HepG2 (cell line): ENCODE results near the gene ZNF37A. TPM values are rescaled to one million over a fixed set of nuclear protein-coding genes. Genes with fewer than 3 reads are reported as not detected.
A peak's percentile ranks its signal among the peaks of the same experiment; 100 is the strongest.

ENCODE experiments used
- ATAC-seq: fragments of 200-7000 bp; cut with Tn5 transposase; 3 replicates; pipeline ENCODE4 v1.9.1; 2020; ENCODE audit warnings: mild to moderate bottlenecking, moderate library complexity
- BruUV-seq: library from RNA; stranded (reverse); fragments of 400-500 nt; replicated peaks from 2 replicates; lab custom pipeline; 2021; lab: Mats Ljungman, UMichigan
- CTCF ChIA-PET: fragments of 300-600 bp; formaldehyde crosslinking; extraction: SDS; loops from one replicate; lab custom pipeline; 2021; ENCODE audit warnings: low total read pairs, inconsistent platforms, low intra/inter-chr PET ratio; lab: Yijun Ruan, JAX
- POLR2A ChIA-PET: fragments of 350-600 bp; sonication (Branson Sonifier 250); formaldehyde crosslinking; loops from one replicate; lab custom pipeline; 2020; ENCODE audit warnings: antibody characterized with exemption, inconsistent platforms; lab: Yijun Ruan, JAX
- DNase-seq: peaks from one replicate; pipeline ENCODE4 v3.0.0-alpha.2; 2015; ENCODE audit warnings: low spot score
- FAIRE-seq: peaks from 3 replicates; lab custom pipeline; 2011; peaks lifted over from hg19 to GRCh38; lab: Jason Lieb, UNC
- H2AFZ ChIP-seq: one replicate; pipeline ENCODE4 v1.6.1; 2011; ENCODE audit warnings: low read length, inconsistent platforms
- H3K27ac ChIP-seq: fragments of 300-600 bp; 3 replicates; pipeline ENCODE4 v1.8.0; 2011; ENCODE audit warnings: mixed run types, mild to moderate bottlenecking, mixed read lengths, low read length, inconsistent platforms; ENCODE audit not compliant: insufficient read depth; ENCODE audit errors: extremely low read length
- H3K27me3 ChIP-seq, 2 experiments: fragments of 200-600 bp in 1 of 2; 2 replicates in 1 of 2; 3 replicates in 1 of 2; pipeline versions ENCODE4 v1.6.0 to v1.8.0; 2011; ENCODE audit warnings: low read length in 2 of 2, mild to moderate bottlenecking in 2 of 2, moderate library complexity in 2 of 2, inconsistent platforms in 1 of 2; ENCODE audit not compliant: insufficient read depth in 2 of 2, control insufficient read depth in 1 of 2
- H3K36me3 ChIP-seq, 2 experiments: fragments of 200-600 bp in 1 of 2; replicated peaks in 1 of 2; 2 replicates in 1 of 2; 3 replicates in 1 of 2; pipeline versions ENCODE4 v1.5.1 to v1.8.0; 2011; ENCODE audit warnings: low read length in 2 of 2, inconsistent platforms in 1 of 2; ENCODE audit not compliant: insufficient read depth in 2 of 2, control insufficient read depth in 1 of 2
- H3K4me1 ChIP-seq: 2 replicates; pipeline ENCODE4 v1.5.1; 2012; ENCODE audit warnings: low read length, inconsistent platforms; ENCODE audit not compliant: insufficient read depth
- H3K4me2 ChIP-seq: 2 replicates; pipeline ENCODE4 v1.6.0; 2011; ENCODE audit warnings: low read depth, low read length, inconsistent platforms
- H3K4me3 ChIP-seq, 3 experiments: fragments of 200-600 bp in 1 of 3; sonication (generic), shearing (Covaris generic) in 1 of 3; replicated peaks in 1 of 3; 2 replicates each; pipeline ENCODE4 v1.5.1; 2011 to 2016; ENCODE audit warnings: low read length in 3 of 3, inconsistent platforms in 2 of 3, low read depth in 2 of 3, mild to moderate bottlenecking in 2 of 3, control low read depth in 1 of 3, mixed read lengths in 1 of 3; ENCODE audit not compliant: insufficient read depth in 1 of 3
- H3K79me2 ChIP-seq: one replicate; pipeline ENCODE4 v1.6.1; 2011; ENCODE audit warnings: low read length, inconsistent platforms; ENCODE audit not compliant: insufficient read depth
- H3K9ac ChIP-seq: 2 replicates; pipeline ENCODE4 v1.6.0; 2011; ENCODE audit warnings: mild to moderate bottlenecking, low read depth, low read length, inconsistent platforms; ENCODE audit not compliant: insufficient read depth
- H3K9me3 ChIP-seq: 2 replicates; pipeline ENCODE4 v1.5.1; 2012; ENCODE audit warnings: mild to moderate bottlenecking, low read length
- H4K20me1 ChIP-seq: 2 replicates; pipeline ENCODE4 v1.6.0; 2011; ENCODE audit warnings: inconsistent platforms, mild to moderate bottlenecking, low read length, moderate library complexity; ENCODE audit not compliant: insufficient read depth
- DPF2 ChIP-seq: sonication (generic); formaldehyde crosslinking; IDR thresholded peaks from 2 replicates; pipeline ENCODE4 v1.4.0; 2020; ENCODE audit warnings: mild to moderate bottlenecking, low read depth, missing genetic modification reagents, borderline replicate concordance
- GATA4 ChIP-seq: sonication (generic); IDR thresholded peaks from 2 replicates; pipeline ENCODE4 v1.6.1; 2016; ENCODE audit warnings: antibody characterized with exemption, low read depth, borderline replicate concordance
- ISX ChIP-seq: sonication (generic); formaldehyde crosslinking; conservative IDR thresholded peaks from 2 replicates; pipeline ENCODE4 v1.5.0; 2020; ENCODE audit warnings: missing genetic modification reagents
- KAT8 ChIP-seq: IDR thresholded peaks from 2 replicates; pipeline ENCODE4 v1.6.1; 2016; ENCODE audit warnings: missing genetic modification reagents, missing compliant biosample characterization
- POGZ ChIP-seq: sonication (generic); formaldehyde crosslinking; IDR thresholded peaks from 2 replicates; pipeline ENCODE4 v1.4.0; 2020; ENCODE audit warnings: mild to moderate bottlenecking, missing genetic modification reagents
- ZFP90 ChIP-seq: sonication (generic); formaldehyde crosslinking; IDR thresholded peaks from 2 replicates; pipeline ENCODE4 v1.8.0; 2022; ENCODE audit warnings: missing genetic modification reagents, mild to moderate bottlenecking, inconsistent platforms, borderline replicate concordance
- ZNF12 ChIP-seq: sonication (generic); formaldehyde crosslinking; IDR thresholded peaks from 2 replicates; pipeline ENCODE4 v1.5.0; 2020; ENCODE audit warnings: missing genetic modification reagents
- ZNF326 ChIP-seq: sonication (generic); formaldehyde crosslinking; IDR thresholded peaks from 2 replicates; pipeline ENCODE4 v1.4.0; 2020; ENCODE audit warnings: missing genetic modification reagents, borderline replicate concordance
- ZNF530 ChIP-seq: sonication (generic); formaldehyde crosslinking; IDR thresholded peaks from 2 replicates; pipeline ENCODE4 v1.5.0; 2020; ENCODE audit warnings: low read depth, mild to moderate bottlenecking, missing genetic modification reagents
- WGBS: methylation state at CpG from one replicate; pipeline ENCODE4 v1.1.6; 2017; ENCODE audit warnings: low lambda C conversion rate; 5-methylcytosine and 5-hydroxymethylcytosine counted together
- in situ Hi-C: cut with HindIII; loops from 2 replicates; pipeline ENCODE4 v1.10.0; 2017; ENCODE audit warnings: low pct_unique_long_range_greater_than_20kb; ENCODE audit not compliant: extremely low pct_ligation_motif_present
- intact Hi-C: fragments of 100-400 bp; cut with micrococcal nuclease; formaldehyde crosslinking; loops from one replicate; pipeline ENCODE4 v1.10.0; 2022; ENCODE audit not compliant: unreplicated experiment
- polyA plus RNA-seq, 8 experiments: library from polyadenylated mRNA; depleted of rRNA in 3 of 8; stranded (reverse) in 7 of 8; unstranded in 1 of 8; fragments of >200 nt; fragmentation: Illumina TruSeq in 4 of 8; extraction: Trizol in 4 of 8; gene quantifications; 2 replicates each; pipeline versions ENCODE4 v1.2.1 to v1.2.3, GENCODE V29; 2011 to 2016; ENCODE audit warnings: low read depth in 4 of 8, missing spikeins in 1 of 8, mixed read lengths in 1 of 8; ENCODE audit not compliant: insufficient read depth in 1 of 8
- total RNA-seq, 5 experiments: library from RNA; depleted of rRNA; stranded (reverse); fragments of >200 nt; fragmentation: Illumina TruSeq; extraction: Trizol; gene quantifications; 2 replicates each; pipeline ENCODE4 v1.2.3, GENCODE V29; 2016; ENCODE audit warnings: low read depth in 1 of 5
- TF ChIP-seq, protein P1 (sequence below): sonication (generic); formaldehyde crosslinking; IDR thresholded peaks from 2 replicates; pipeline ENCODE4 v1.5.0; 2020; ENCODE audit warnings: mild to moderate bottlenecking, missing genetic modification reagents
- TF ChIP-seq, protein P2 (sequence below): IDR thresholded peaks from 2 replicates; pipeline ENCODE4 v1.6.1; 2016; ENCODE audit warnings: mild to moderate bottlenecking
- TF ChIP-seq, protein P3 (sequence below): IDR thresholded peaks from 2 replicates; pipeline ENCODE4 v1.6.1; 2016; ENCODE audit warnings: low read depth, control low read depth
- TF ChIP-seq, protein P4 (sequence below): IDR thresholded peaks from 2 replicates; pipeline ENCODE4 v1.6.1; 2018; ENCODE audit warnings: missing genetic modification reagents, mild to moderate bottlenecking, missing compliant biosample characterization

Gene ZNF37A
- total and polyA plus RNA-seq, 2 of the 13 experiments (the other 11 are each of a cell fraction or from before 2014, with no cell fraction given) = 8.0 to 12.6 TPM

DNA sequence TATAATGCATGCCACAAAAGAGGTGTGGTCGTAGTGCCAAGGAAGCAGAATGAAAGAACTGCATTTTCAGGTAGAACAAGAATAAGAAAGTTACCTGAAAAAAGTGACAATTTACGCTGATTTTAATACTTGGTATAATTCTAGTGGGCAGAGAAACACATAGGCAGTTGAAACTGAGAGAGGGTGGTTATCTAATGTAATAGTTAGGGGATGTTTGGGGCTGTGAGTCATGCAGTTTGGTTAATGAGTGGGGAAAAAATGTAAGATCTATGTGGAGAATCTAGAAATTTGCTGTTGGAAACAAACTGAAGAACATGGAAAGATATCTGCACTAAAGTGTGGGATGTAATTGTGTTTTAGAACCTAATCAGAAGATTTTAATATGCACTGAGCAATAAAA is 33.7 kb downstream of the ZNF37A start:
- H3K79me2 ChIP-seq = no peaks in the 10 kb centered on the region
- WGBS = 92% methylated on average over 2 of the region's 2 CpGs
- POLR2A ChIA-PET = interaction anchor here (1.2 kb wide), 1 partner anchor 16 kb away, joined by 3 read pairs; no protein-coding TSS in a partner anchor

DNA sequence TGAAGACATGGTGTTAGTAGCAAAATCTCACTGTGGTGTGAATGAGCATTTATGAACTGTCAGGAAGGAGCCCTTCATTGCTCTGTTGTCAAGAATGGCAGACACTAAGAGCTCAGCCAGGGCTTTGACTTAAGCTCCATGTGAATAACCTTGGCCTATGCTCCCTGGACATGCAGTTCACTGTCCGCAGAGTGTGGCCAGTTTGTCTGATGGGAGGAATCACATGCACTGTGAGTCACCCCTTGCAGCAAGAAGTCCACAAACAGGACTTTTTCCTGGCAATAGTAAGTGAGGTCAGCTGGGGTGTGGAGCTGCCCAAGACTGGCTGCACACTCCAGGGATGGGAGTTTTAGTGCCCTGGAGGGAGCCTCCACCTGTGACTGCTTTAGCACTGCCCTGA is 49.5 kb downstream of the ZNF37A start:
- Histone ChIP-seq H3K27me3 (no peaks in the 10 kb centered on the region), H3K4me2 (peak overlapping the region; percentile 19; the same call in 1 of the 2 replicates), H3K9me3 (no peaks in the 10 kb centered on the region), H4K20me1 (no peaks in the 10 kb centered on the region), H2AFZ (no peak overlapping the region), H3K79me2 (no peaks in the 10 kb centered on the region), H3K36me3 (no peaks in the 10 kb centered on the region), H3K9ac (no peak overlapping the region), H3K4me3 (no peak overlapping the region), H3K27ac (no peak overlapping the region), H3K4me1 (peaks cover 22% of the 10 kb centered on the region)
- no TSS peak for BruUV-seq
- ChIA-PET CTCF (no interaction called here), POLR2A (interaction anchor here (0.8 kb wide), 1 partner anchor 17 kb away, joined by 3 read pairs; no protein-coding TSS in a partner anchor)
- peak; percentile 98 for ATAC-seq
- intact Hi-C loops = no loop called here
- DNase-seq = peak; percentile 74
- in situ Hi-C loops = no loop called here
- WGBS = no CpG with 5 or more reads among the region's 1 CpG
- FAIRE-seq = peak; percentile 21
- TF ChIP-seq DPF2 (peak; percentile 61; the same call in 1 of the 2 replicates), ZFP90 (no peak), ISX (CRISPR knock-in tag) (no peak), POGZ (CRISPR knock-in tag) (peak; percentile 66; the same call in 1 of the 2 replicates), ZNF12 (CRISPR knock-in tag) (peak; percentile 36; the same call in 1 of the 2 replicates), KAT8 (CRISPR knock-in tag) (peak; percentile 50; the same call in 1 of the 2 replicates)
- TF ChIP-seq, protein P1, sequence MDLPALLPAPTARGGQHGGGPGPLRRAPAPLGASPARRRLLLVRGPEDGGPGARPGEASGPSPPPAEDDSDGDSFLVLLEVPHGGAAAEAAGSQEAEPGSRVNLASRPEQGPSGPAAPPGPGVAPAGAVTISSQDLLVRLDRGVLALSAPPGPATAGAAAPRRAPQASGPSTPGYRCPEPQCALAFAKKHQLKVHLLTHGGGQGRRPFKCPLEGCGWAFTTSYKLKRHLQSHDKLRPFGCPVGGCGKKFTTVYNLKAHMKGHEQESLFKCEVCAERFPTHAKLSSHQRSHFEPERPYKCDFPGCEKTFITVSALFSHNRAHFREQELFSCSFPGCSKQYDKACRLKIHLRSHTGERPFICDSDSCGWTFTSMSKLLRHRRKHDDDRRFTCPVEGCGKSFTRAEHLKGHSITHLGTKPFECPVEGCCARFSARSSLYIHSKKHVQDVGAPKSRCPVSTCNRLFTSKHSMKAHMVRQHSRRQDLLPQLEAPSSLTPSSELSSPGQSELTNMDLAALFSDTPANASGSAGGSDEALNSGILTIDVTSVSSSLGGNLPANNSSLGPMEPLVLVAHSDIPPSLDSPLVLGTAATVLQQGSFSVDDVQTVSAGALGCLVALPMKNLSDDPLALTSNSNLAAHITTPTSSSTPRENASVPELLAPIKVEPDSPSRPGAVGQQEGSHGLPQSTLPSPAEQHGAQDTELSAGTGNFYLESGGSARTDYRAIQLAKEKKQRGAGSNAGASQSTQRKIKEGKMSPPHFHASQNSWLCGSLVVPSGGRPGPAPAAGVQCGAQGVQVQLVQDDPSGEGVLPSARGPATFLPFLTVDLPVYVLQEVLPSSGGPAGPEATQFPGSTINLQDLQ (CRISPR knock-in tag) = no peak
- TF ChIP-seq, protein P2, sequence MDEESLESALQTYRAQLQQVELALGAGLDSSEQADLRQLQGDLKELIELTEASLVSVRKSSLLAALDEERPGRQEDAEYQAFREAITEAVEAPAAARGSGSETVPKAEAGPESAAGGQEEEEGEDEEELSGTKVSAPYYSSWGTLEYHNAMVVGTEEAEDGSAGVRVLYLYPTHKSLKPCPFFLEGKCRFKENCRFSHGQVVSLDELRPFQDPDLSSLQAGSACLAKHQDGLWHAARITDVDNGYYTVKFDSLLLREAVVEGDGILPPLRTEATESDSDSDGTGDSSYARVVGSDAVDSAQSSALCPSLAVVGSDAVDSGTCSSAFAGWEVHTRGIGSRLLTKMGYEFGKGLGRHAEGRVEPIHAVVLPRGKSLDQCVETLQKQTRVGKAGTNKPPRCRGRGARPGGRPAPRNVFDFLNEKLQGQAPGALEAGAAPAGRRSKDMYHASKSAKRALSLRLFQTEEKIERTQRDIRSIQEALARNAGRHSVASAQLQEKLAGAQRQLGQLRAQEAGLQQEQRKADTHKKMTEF (CRISPR knock-in tag) = peak; percentile 63; the same call in 1 of the 2 replicates
- TF ChIP-seq, protein P3, sequence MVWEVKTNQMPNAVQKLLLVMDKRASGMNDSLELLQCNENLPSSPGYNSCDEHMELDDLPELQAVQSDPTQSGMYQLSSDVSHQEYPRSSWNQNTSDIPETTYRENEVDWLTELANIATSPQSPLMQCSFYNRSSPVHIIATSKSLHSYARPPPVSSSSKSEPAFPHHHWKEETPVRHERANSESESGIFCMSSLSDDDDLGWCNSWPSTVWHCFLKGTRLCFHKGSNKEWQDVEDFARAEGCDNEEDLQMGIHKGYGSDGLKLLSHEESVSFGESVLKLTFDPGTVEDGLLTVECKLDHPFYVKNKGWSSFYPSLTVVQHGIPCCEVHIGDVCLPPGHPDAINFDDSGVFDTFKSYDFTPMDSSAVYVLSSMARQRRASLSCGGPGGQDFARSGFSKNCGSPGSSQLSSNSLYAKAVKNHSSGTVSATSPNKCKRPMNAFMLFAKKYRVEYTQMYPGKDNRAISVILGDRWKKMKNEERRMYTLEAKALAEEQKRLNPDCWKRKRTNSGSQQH = peak; percentile 80; the same call in 1 of the 2 replicates
- TF ChIP-seq, protein P4, sequence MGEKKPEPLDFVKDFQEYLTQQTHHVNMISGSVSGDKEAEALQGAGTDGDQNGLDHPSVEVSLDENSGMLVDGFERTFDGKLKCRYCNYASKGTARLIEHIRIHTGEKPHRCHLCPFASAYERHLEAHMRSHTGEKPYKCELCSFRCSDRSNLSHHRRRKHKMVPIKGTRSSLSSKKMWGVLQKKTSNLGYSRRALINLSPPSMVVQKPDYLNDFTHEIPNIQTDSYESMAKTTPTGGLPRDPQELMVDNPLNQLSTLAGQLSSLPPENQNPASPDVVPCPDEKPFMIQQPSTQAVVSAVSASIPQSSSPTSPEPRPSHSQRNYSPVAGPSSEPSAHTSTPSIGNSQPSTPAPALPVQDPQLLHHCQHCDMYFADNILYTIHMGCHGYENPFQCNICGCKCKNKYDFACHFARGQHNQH (CRISPR knock-in tag) = 0 out of 2 replicates have a peak, but pooled peaks have one; percentile 33

More for the DNA sequence above, 33.7 kb downstream of the ZNF37A start:
- TF ChIP-seq GATA4 (no peak), ZNF530 (CRISPR knock-in tag) (no peak), ZNF326 (CRISPR knock-in tag) (no peak)
- H3K27ac ChIP-seq = no peak overlapping the region
- CTCF ChIA-PET = no interaction called here
- H3K9ac ChIP-seq = no peak overlapping the region
- no peak for FAIRE-seq
- peaks cover 12% of the 10 kb centered on the region for H3K9me3 ChIP-seq
- no peaks in the 10 kb centered on the region for H4K20me1 ChIP-seq
- H3K36me3 ChIP-seq = no peaks in the 10 kb centered on the region
- DNase-seq = no peak
- H3K27me3 ChIP-seq = no peaks in the 10 kb centered on the region
- in situ Hi-C loops = no loop called here
- H3K4me2 ChIP-seq = no peak overlapping the region
- no TSS peak for BruUV-seq
- H2AFZ ChIP-seq = no peak overlapping the region
- ATAC-seq = no peak
- no peaks in the 10 kb centered on the region for H3K4me1 ChIP-seq
- intact Hi-C loops = no loop called here
- H3K4me3 ChIP-seq = no peak overlapping the region
